Measurements from ENCODE around the gene RASSF3. TPM values are rescaled to one million over a fixed set of nuclear protein-coding genes. Genes with fewer than 3 reads are reported as not detected.

Gene RASSF3
- total and polyA plus RNA-seq, 2 experiments from 2014 or later, result 20.6 to 39.6 TPM

- Mint-ChIP-seq H3K36me3 (ENCODE audit: low read depth) (peaks cover 32% of the 10 kb centered on the region; the same call in 2 of the 3 replicates), H3K27me3 (ENCODE audit: insufficient read depth, low read depth, poor library complexity) (no peaks in the 10 kb centered on the region), H3K27ac (no peak overlapping the region), H3K9me3 (no peaks in the 10 kb centered on the region), H3K4me3 (no peak overlapping the region), H3K4me1 (peaks cover 33% of the 10 kb centered on the region)
- Histone ChIP-seq H3K4me2 (no peak overlapping the region), H3K27ac (ENCODE audit: low read depth) (no peak overlapping the region), H3K36me3 (ENCODE audit: insufficient read depth) (peaks cover 4% of the 10 kb centered on the region; the same call in 1 of the 2 replicates), H4K20me1 (replicated peaks; ENCODE audit: insufficient read depth) (peaks cover 16% of the 10 kb centered on the region), H2AFZ (no peak overlapping the region), H3K4me3 (no peak overlapping the region), H3K4me1 (ENCODE audit: insufficient read depth) (peaks cover 25% of the 10 kb centered on the region), H3F3A (replicated peaks; ENCODE audit: low read depth) (no peaks in the 10 kb centered on the region; the same call in 1 of the 2 replicates), H3K9me2 (ENCODE audit: insufficient read depth) (no peaks in the 10 kb centered on the region), H3K27me3 (ENCODE audit: insufficient read depth) (no peaks in the 10 kb centered on the region), H3K79me2 (replicated peaks; ENCODE audit: insufficient read depth) (peaks cover 100% of the 10 kb centered on the region)
- DNase-seq (ENCODE audit: low spot score) (no peak), ATAC-seq (no peak)
- TF ChIP-seq ZNF331 (CRISPR knock-in tag; IDR thresholded peaks at IDR 0.05; ENCODE audit: low read depth), result no peak
- no peak for TF ChIP-seq JUNB (IDR thresholded peaks at IDR 0.05; ENCODE audit: unreplicated experiment)
- TF ChIP-seq REST (IDR thresholded peaks at IDR 0.05; ENCODE audit: unreplicated experiment), result no peak
- TF ChIP-seq NANOG (IDR thresholded peaks at IDR 0.05; ENCODE audit: borderline replicate concordance), result no peak
- no peak for TF ChIP-seq CTCF (conservative IDR thresholded peaks at IDR 0.05; ENCODE audit: low read depth in 2 of 2)
- no peak for TF ChIP-seq POLR2AphosphoS5 (IDR thresholded peaks at IDR 0.05; ENCODE audit: low read depth)
- TF ChIP-seq CREB1 (CRISPR knock-in tag; IDR thresholded peaks at IDR 0.05; ENCODE audit: low read depth), result no peak
- TF ChIP-seq EZH2 (IDR thresholded peaks at IDR 0.05; ENCODE audit: low read depth, unreplicated experiment), result no peak
- TF ChIP-seq ZNF462 (CRISPR knock-in tag; IDR thresholded peaks at IDR 0.05), result no peak
- TF ChIP-seq, protein P1, sequence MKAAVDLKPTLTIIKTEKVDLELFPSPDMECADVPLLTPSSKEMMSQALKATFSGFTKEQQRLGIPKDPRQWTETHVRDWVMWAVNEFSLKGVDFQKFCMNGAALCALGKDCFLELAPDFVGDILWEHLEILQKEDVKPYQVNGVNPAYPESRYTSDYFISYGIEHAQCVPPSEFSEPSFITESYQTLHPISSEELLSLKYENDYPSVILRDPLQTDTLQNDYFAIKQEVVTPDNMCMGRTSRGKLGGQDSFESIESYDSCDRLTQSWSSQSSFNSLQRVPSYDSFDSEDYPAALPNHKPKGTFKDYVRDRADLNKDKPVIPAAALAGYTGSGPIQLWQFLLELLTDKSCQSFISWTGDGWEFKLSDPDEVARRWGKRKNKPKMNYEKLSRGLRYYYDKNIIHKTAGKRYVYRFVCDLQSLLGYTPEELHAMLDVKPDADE (IDR thresholded peaks at IDR 0.05), result no peak
- TF ChIP-seq ZNF114 (CRISPR knock-in tag; IDR thresholded peaks at IDR 0.05), result no peak
- TF ChIP-seq STAT1 (IDR thresholded peaks at IDR 0.05; ENCODE audit: unreplicated experiment), result no peak
- TF ChIP-seq EZH2phosphoT487 (IDR thresholded peaks at IDR 0.05; ENCODE audit: unreplicated experiment), result no peak
Observed at GRCh38 chr12:64616201-64616600, 5.9 kb downstream of the RASSF3 start.
